ENCODE results near the gene TAF11L11. TPM values are rescaled to one million over a fixed set of nuclear protein-coding genes. Genes with fewer than 3 reads are reported as not detected.
"Not testable (repeated sequence)": the region's sequence is repeated elsewhere in the genome, so short reads cannot be mapped to it uniquely, and the experiment has no call there.

The TAF11L11 gene
- total RNA-seq, 1 donor from 2014 or later, result not detected

- no peak for DNase-seq
- no peaks in the 10 kb centered on the region for H3K27me3 Mint-ChIP-seq
- POLR2A ChIA-PET, result no interaction called here
- H3K4me1 Mint-ChIP-seq, result no peaks in the 10 kb centered on the region
- no peaks in the 10 kb centered on the region for H3K9me3 Mint-ChIP-seq
- H3K4me3 Mint-ChIP-seq, result no peak within 1 kb of the TSS
- H3K27ac Mint-ChIP-seq, result no peak within 1 kb of the TSS
- CTCF ChIA-PET, result no interaction called here
- TF ChIP-seq CTCF (IDR thresholded peaks at IDR 0.05), result no peak
- H3K36me3 Mint-ChIP-seq (ENCODE audit: low read depth), result no peaks in the 10 kb centered on the region
- no peak for ATAC-seq (ENCODE audit: low read depth)
- intact Hi-C loops (cut with micrococcal nuclease), result no loop called here
These were observed 30.2 kb downstream of the TAF11L11 start, which contains the start of gene TAF11L14 for GRCh38 chr5:17634160-17634559. Gene TAF11L14, plus strand, starts transcription at chr5:17634460.

- H3K9me3 Mint-ChIP-seq; H3K36me3 Mint-ChIP-seq (ENCODE audit: low read depth); ATAC-seq (ENCODE audit: low read depth); H3K27ac Mint-ChIP-seq; CTCF ChIA-PET; POLR2A ChIA-PET; DNase-seq; H3K27me3 Mint-ChIP-seq; H3K4me3 Mint-ChIP-seq; H3K4me1 Mint-ChIP-seq; intact Hi-C loops (cut with micrococcal nuclease): not testable (repeated sequence)
These were observed 45.2 kb downstream of the TAF11L11 start for GRCh38 chr5:17649232-17649631.

- POLR2A ChIA-PET; H3K27ac Mint-ChIP-seq; H3K4me3 Mint-ChIP-seq; ATAC-seq (ENCODE audit: low read depth); DNase-seq; H3K36me3 Mint-ChIP-seq (ENCODE audit: low read depth); CTCF ChIA-PET; intact Hi-C loops (cut with micrococcal nuclease); H3K27me3 Mint-ChIP-seq; H3K9me3 Mint-ChIP-seq; H3K4me1 Mint-ChIP-seq: not testable (repeated sequence)
These were observed 51.3 kb downstream of the TAF11L11 start for GRCh38 chr5:17655201-17655759.

Other genes with a start within 250 kb of the TAF11L11 start
- not detected in 2 replicates for gene TAF11L2, start 106.0 kb upstream of the TAF11L11 start, total RNA-seq
- not detected in 2 replicates for gene TAF11L3, start 85.8 kb upstream of the TAF11L11 start, total RNA-seq
- not detected in 2 replicates for gene TAF11L4, start 82.4 kb upstream of the TAF11L11 start, total RNA-seq
- not detected in 2 replicates for gene TAF11L5, start 78.9 kb upstream of the TAF11L11 start, total RNA-seq
- gene TAF11L6, start 75.5 kb upstream of the TAF11L11 start, total RNA-seq, result not detected in 2 replicates
- not detected in 2 replicates for gene TAF11L7, start 18.4 kb upstream of the TAF11L11 start, total RNA-seq
- gene TAF11L8, start 13.2 kb upstream of the TAF11L11 start, total RNA-seq, result not detected in 2 replicates
- not detected in 2 replicates for gene TAF11L9, start 9.8 kb upstream of the TAF11L11 start, total RNA-seq
- gene TAF11L10, start 6.4 kb upstream of the TAF11L11 start, total RNA-seq, result not detected in 2 replicates
- gene TAF11L12, start 6.2 kb downstream of the TAF11L11 start, total RNA-seq, result not detected in 2 replicates
- not detected in 2 replicates for gene TAF11L13, start 27.9 kb downstream of the TAF11L11 start, total RNA-seq
- gene TAF11L14, start 30.3 kb downstream of the TAF11L11 start, total RNA-seq, result not detected in 2 replicates

All from activated B cell treated with CpG ODN at 0.5 μM for 24 hours (primary cell).